Psoas muscle (tissue), 8 donors: ENCODE results near the gene TRIM33. TPM values are rescaled to one million over a fixed set of nuclear protein-coding genes. Genes with fewer than 3 reads are reported as not detected.

ENCODE experiments used
- ATAC-seq, 4 donors: fragments of 200-7000 bp; cut with Tn5 transposase; one replicate each; pipeline ENCODE4 v1.9.1; 2020; ENCODE audit warnings: moderate library complexity in 3 of 4, mild to moderate bottlenecking in 2 of 4
- DNase-seq, 2 donors: peaks; one replicate each; pipeline ENCODE4 v3.0.0-alpha.2; 2020
- H3K27ac ChIP-seq: fragments of 200-600 bp; one replicate; pipeline ENCODE4 v1.8.0; 2022
- H3K27me3 ChIP-seq, 3 donors: fragments of 200-600 bp in 1 of 3; one replicate each; pipeline versions ENCODE4 v1.6.1 to v1.8.0; 2013 to 2022; ENCODE audit warnings: low read length in 2 of 3, mild to moderate bottlenecking in 2 of 3, moderate library complexity in 1 of 3; ENCODE audit not compliant: insufficient read depth in 3 of 3
- H3K36me3 ChIP-seq, 2 donors: fragments of 200-600 bp in 1 of 2; one replicate each; pipeline versions ENCODE4 v1.6.1 to v1.8.0; 2013 to 2022; ENCODE audit warnings: low read depth in 1 of 2, mild to moderate bottlenecking in 1 of 2, moderate library complexity in 1 of 2; ENCODE audit not compliant: insufficient read depth in 1 of 2
- H3K4me1 ChIP-seq: fragments of 200-600 bp; one replicate; pipeline ENCODE4 v1.8.0; 2022
- H3K4me3 ChIP-seq: fragments of 200-600 bp; one replicate; pipeline ENCODE4 v1.8.0; 2022; ENCODE audit warnings: mild to moderate bottlenecking
- H3K9me3 ChIP-seq: fragments of 200-600 bp; one replicate; pipeline ENCODE4 v1.8.0; 2022
- CTCF ChIP-seq: fragments of 200-600 bp; IDR thresholded peaks from one replicate; pipeline ENCODE4 v1.8.0; 2022; ENCODE audit warnings: antibody characterized with exemption
- WGBS, 3 donors: extraction: QIAGEN DNeasy Blood & Tissue Kit; methylation state at CpG; one replicate each; pipeline versions ENCODE4 v1.1.6 to v1.1.7; 2013; 5-methylcytosine and 5-hydroxymethylcytosine counted together
- intact Hi-C, 2 donors: fragments of 100-400 bp; cut with DNase I; formaldehyde crosslinking; loops; one replicate each; pipeline versions ENCODE4 v1.11.0 to v1.14.2; 2022
- polyA plus RNA-seq, 3 donors: library from polyadenylated mRNA; stranded (reverse); fragments of 200-250 nt; gene quantifications; one replicate each; pipeline ENCODE4 v1.2.3, GENCODE V29; 2013
- total RNA-seq, 4 donors: library from RNA; stranded (reverse); fragmentation: NEBNext Ultra II Directional in 2 of 4; extraction: Animal tissue kit (Norgen Biotek cat#: 25700) in 2 of 4; gene quantifications; one replicate each; pipeline versions ENCODE4 v1.2.1 to v1.2.4, GENCODE V29; 2021 to 2023
- donor health status: healthy with polysubstance abuse.
- donor health status: DM: no; HTN: no; CAD: no; lungs with moderate emphysema.
- donor health status: Bipolar disorder and iron deficiency.
- donor health status: healthy.
- donor health status: DM: yes; HTN: yes; CAD: no.
- donor health status: DM: no; HTN: no; CAD: no.
- donor health status: DM: no; HTN: no; CAD: no.
- donor health status: DM: yes; HTN: yes; CAD: no.

TRIM33 gene
- total and polyA plus RNA-seq, 7 donors: 4.6 to 22.0 (median 15.2) TPM

GRCh38 chr1:114344656-114345055, 166.3 kb downstream of the TRIM33 start:
- Histone ChIP-seq H3K36me3 (no peaks in the 10 kb centered on the region), H3K27ac (no peak overlapping the region), H3K27me3 (no peaks in the 10 kb centered on the region), H3K9me3 (no peaks in the 10 kb centered on the region), H3K4me1 (peaks cover 9% of the 10 kb centered on the region), H3K4me3 (no peak overlapping the region)
- DNase-seq: no peak
- ATAC-seq: no peak
- TF ChIP-seq CTCF: no peak
- 94 to 95% (median 95%) methylated on average over 4 of the region's 4 CpGs for WGBS, 3 donors
- intact Hi-C loops: loop anchor here in 1 of 2 donors (5.0 to 10.0 kb wide), 2 partner anchors 88 to 210 kb away; no protein-coding TSS in a partner anchor

Other genes with a start within 250 kb of the TRIM33 start
- gene BCAS2, start 70.4 kb upstream of the TRIM33 start, total RNA-seq: 10 to 100 TPM; 22.0 to 33.6 (median 27.0) TPM
- 10 to 100 TPM; 30.5 to 52.5 (median 34.5) TPM for gene BCAS2, start 70.4 kb upstream of the TRIM33 start, polyA plus RNA-seq
- gene DENND2C, start 158.8 kb upstream of the TRIM33 start, total RNA-seq: 10 to 100 TPM; 12.6 to 16.4 (median 14.7) TPM
- gene DENND2C, start 158.8 kb upstream of the TRIM33 start, polyA plus RNA-seq: 10 to 100 TPM in 1 of 3 donors, 1 to 10 TPM in 2; 1.4 to 18.3 (median 8.7) TPM
- gene AMPD1, start 184.3 kb upstream of the TRIM33 start, total RNA-seq: 100 to 1,000 TPM in 2 of 4 donors, 10 to 100 TPM in 2; 73.4 to 289 (median 155) TPM
- 100 to 1,000 TPM in 2 of 3 donors, 1 to 10 TPM in 1; 4.8 to 174 (median 129) TPM for gene AMPD1, start 184.3 kb upstream of the TRIM33 start, polyA plus RNA-seq
- gene NRAS, start 205.6 kb upstream of the TRIM33 start, total RNA-seq: 1 to 10 TPM; 3.6 to 6.6 (median 5.9) TPM
- gene NRAS, start 205.6 kb upstream of the TRIM33 start, polyA plus RNA-seq: 10 to 100 TPM in 1 of 3 donors, 1 to 10 TPM in 2; 4.3 to 15.8 (median 5.0) TPM
- gene CSDE1, start 246.8 kb upstream of the TRIM33 start, total RNA-seq: 1,000 to 10,000 TPM; 1,331 to 1,888 (median 1,427) TPM
- 1,000 to 10,000 TPM in 1 of 3 donors, 100 to 1,000 TPM in 2; 305 to 1,390 (median 578) TPM for gene CSDE1, start 246.8 kb upstream of the TRIM33 start, polyA plus RNA-seq